Stimulated activated effector memory CD8-positive, alpha-beta T cell treated with anti-CD3 and anti-CD28 coated beads, Interleukin-12 subunit alpha, Interleukin-12 subunit beta, amount 100 ng/mL, for 72 hours (primary cell): Measurements from ENCODE around the gene LRRC4C.

ENCODE experiments used
- ATAC-seq: fragments of 150-1000 bp; cut with Tn5 transposase; 2 replicates; pipeline ENCODE4 v1.10.0; 2021
- DNase-seq, 2 donors: peaks; one replicate each; pipeline ENCODE4 v3.0.0; 2021 to 2022; ENCODE audit warnings: low spot score in 2 of 2
- H3K27ac Mint-ChIP-seq: one replicate; pipeline ENCODE4 v1.8.0; 2022; ENCODE audit warnings: mild to moderate bottlenecking, mixed read lengths
- H3K36me3 Mint-ChIP-seq: one replicate; pipeline ENCODE4 v1.8.0; 2022; ENCODE audit warnings: mild to moderate bottlenecking, mixed read lengths
- H3K4me1 Mint-ChIP-seq: one replicate; pipeline ENCODE4 v1.8.0; 2022; ENCODE audit warnings: mixed read lengths
- H3K4me3 Mint-ChIP-seq: one replicate; pipeline ENCODE4 v1.8.0; 2022; ENCODE audit warnings: mild to moderate bottlenecking, mixed read lengths
- H3K9me3 Mint-ChIP-seq: one replicate; pipeline ENCODE4 v1.8.0; 2022; ENCODE audit warnings: mixed read lengths

LRRC4C gene

DNA sequence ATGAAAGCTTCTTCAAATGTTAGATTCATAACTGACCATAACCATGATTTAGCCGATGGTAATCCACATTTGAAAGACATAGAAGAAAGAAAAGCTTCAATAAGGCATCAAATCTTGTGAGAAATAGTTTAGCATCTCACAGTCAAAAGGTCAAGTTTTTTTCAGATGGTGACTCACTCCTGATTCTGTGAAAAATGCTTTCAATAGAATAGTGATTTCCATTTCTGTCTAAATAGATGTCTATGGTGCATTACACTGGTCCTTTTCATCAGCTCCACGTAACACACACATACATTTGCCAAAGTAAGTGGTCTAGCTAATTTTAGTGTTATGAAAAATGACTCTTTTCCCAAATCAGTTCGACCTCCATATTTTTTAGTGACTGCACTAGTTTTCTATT is 139.2 kb downstream of the LRRC4C start:
- ATAC-seq = no peak
- Mint-ChIP-seq H3K4me1 (no peaks in the 10 kb centered on the region), H3K36me3 (no peaks in the 10 kb centered on the region), H3K27ac (no peak overlapping the region), H3K9me3 (peaks cover 8% of the 10 kb centered on the region), H3K4me3 (no peak overlapping the region)
- no peak for DNase-seq

DNA sequence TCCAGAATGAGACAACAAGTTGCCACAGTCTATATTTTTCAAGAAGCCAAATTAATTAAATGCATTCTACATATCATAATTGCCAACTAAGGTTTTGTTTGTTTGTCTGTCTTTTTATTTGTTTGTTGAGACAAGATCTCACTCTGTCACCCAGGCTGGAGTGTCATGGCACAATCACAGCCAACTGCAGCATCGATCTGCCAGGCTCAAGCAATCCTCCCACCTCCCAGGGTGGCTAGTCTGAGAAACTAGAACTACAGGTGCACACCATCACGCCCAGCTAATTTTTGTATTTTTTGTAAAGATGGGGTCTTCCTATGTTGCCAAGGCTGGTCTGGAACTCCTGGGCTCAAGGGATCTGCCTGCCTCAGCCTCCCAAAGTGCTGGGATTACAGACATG is 140.0 kb downstream of the LRRC4C start:
- Mint-ChIP-seq H3K9me3 (peaks cover 8% of the 10 kb centered on the region), H3K27ac (no peak overlapping the region), H3K4me1 (no peaks in the 10 kb centered on the region), H3K4me3 (no peak overlapping the region), H3K36me3 (no peaks in the 10 kb centered on the region)
- no peak for ATAC-seq
- DNase-seq = no peak

DNA sequence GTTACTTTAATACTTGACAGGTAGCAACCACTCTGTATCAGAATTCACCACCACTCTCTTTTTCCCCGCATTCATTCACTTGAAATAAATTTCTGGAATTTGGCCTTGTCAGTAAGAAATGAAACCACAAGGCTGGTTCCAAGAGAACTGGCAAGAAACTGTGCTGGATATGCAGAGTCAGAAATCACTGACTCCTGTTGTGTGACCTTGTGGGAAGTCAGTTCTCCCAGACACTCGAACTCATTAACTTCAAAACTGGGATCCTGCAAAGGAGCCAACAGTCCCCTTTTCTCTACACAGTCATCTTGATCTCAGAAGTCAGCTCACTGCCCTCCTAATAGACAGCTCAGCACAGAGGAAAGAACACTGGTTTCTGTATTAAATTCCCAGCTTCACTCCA is 142.7 kb downstream of the LRRC4C start:
- H3K27ac Mint-ChIP-seq = no peak overlapping the region
- ATAC-seq = no peak
- peaks cover 5% of the 10 kb centered on the region for H3K9me3 Mint-ChIP-seq
- DNase-seq = no peak
- H3K4me1 Mint-ChIP-seq = no peaks in the 10 kb centered on the region
- no peak overlapping the region for H3K4me3 Mint-ChIP-seq
- no peaks in the 10 kb centered on the region for H3K36me3 Mint-ChIP-seq

DNA sequence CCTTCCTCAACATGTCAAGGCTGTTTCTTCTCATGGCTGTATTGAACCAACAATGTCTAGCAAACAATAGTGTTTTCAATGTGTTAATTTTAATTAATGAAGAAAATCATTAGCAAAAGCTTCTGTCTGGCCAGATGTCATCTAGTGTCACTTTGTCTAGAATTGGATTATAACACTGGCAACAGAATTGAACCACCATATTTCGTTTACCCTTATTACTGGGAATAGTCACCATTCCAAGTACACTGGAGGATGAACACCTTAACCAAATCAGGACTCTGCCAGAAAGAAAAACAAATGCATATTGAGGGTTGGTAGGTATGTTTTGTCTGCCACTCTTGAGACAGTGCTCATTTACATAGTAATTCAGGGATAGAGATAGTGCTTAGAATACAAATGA is 146.2 kb downstream of the LRRC4C start:
- Mint-ChIP-seq H3K4me1 (no peaks in the 10 kb centered on the region), H3K27ac (no peak overlapping the region), H3K36me3 (no peaks in the 10 kb centered on the region), H3K4me3 (no peak overlapping the region), H3K9me3 (no peaks in the 10 kb centered on the region)
- ATAC-seq (no peak), DNase-seq (no peak)

DNA sequence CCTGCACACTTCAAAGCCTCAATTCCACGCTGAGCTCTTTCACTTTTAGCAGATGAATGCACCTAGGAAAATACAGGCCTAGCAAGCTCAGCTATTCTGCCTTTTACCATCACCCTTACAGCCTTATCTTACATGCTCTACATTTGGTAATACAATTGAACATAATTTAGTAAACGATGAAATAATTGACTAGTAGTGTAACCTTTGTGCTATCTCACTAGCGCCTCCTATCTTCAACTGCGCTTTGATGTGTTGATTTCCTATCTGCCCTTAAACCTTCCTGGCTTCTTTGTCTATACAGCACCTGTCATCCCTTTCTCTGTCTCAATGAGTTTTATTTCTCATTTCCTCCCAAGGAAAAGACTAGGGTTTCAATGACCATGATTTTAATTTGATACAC is 149.7 kb downstream of the LRRC4C start:
- no peak overlapping the region for H3K27ac Mint-ChIP-seq
- ATAC-seq (no peak), DNase-seq (no peak)
- peaks cover 6% of the 10 kb centered on the region for H3K9me3 Mint-ChIP-seq
- no peaks in the 10 kb centered on the region for H3K4me1 Mint-ChIP-seq
- no peaks in the 10 kb centered on the region for H3K36me3 Mint-ChIP-seq
- no peak overlapping the region for H3K4me3 Mint-ChIP-seq

DNA sequence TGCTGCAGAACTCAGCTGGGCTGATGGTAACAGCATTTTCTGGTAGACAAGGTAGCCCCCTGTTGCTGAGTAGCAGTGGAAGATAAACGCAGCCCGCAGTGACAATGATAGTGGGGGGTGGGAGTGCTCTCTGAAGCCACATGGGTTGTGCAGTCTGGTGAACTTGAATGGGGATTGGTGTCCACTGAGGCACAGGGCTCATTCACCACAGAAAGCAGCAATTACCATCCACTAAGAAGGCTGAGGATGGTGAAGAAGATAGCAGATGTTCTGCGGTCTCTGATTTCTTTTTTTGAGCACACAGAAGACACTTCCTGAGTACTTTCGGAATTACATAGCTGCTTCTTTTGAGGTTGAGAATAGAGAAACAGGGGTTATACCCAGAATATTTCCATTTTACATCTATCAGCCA is 150.3 kb downstream of the LRRC4C start:
- Mint-ChIP-seq H3K9me3 (peaks cover 6% of the 10 kb centered on the region), H3K4me1 (no peaks in the 10 kb centered on the region), H3K4me3 (no peak overlapping the region), H3K36me3 (no peaks in the 10 kb centered on the region), H3K27ac (no peak overlapping the region)
- DNase-seq = no peak
- no peak for ATAC-seq

DNA sequence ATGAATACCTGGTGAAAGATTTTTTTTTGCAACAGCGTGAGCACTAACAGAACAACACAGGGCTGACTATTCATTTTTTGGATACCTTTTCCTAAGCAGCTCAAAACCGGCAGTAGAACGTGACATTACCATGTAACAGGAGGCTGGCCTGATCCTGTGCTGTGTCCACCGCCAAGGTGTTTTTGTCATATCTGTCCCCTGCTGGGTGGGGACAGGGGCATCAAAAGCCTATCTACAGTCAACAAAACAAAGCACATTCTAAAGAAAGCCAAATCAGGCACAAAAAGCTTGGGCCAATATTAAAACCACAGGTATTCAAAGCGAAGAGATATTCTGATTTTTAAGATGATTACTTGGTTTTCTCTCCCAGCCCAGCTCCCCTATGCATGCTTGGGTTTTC is 151.2 kb downstream of the LRRC4C start:
- no peaks in the 10 kb centered on the region for H3K4me1 Mint-ChIP-seq
- DNase-seq (no peak), ATAC-seq (no peak)
- H3K36me3 Mint-ChIP-seq = no peaks in the 10 kb centered on the region
- no peak overlapping the region for H3K27ac Mint-ChIP-seq
- no peak overlapping the region for H3K4me3 Mint-ChIP-seq
- H3K9me3 Mint-ChIP-seq = peaks cover 6% of the 10 kb centered on the region

DNA sequence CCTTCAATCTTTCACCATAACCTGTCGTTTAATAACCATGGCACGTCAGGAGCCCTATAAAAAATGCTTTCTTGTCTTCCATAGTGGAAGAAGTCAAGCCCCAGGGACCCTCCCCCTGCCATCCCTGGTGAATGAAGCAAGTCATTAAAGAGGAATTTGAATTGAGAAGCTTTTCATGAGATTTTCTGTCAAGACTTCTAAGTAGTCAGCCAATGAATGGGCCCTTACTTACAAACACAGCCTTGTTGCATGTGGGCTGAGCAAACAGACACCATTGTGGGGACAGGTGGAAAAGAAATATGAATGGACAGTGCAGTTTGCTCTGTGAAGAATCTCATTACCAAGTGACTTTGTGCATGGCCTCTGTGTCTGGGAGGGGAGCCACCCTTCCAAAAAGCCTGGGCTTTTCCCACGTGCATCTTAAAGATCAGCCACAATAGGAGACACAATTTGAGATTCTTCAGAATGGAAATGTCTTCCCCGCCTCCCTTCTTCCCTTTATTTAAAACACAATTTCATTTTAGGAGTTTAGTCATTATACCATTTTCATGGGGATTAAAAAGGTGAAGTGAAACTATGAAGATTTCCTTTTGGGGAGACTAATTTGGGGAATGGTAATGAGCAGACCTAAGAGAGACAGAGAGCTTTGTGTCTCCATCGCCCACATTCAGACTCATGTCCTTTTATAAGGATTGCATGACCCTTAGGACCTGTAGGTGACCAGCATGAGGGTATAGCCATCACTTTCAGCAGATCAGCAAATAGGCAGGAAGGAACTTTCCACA is 152.0 kb downstream of the LRRC4C start:
- Mint-ChIP-seq H3K4me1 (no peaks in the 10 kb centered on the region), H3K4me3 (no peak overlapping the region), H3K9me3 (peaks cover 6% of the 10 kb centered on the region), H3K36me3 (no peaks in the 10 kb centered on the region), H3K27ac (no peak overlapping the region)
- ATAC-seq (no peak), DNase-seq (no peak)

DNA sequence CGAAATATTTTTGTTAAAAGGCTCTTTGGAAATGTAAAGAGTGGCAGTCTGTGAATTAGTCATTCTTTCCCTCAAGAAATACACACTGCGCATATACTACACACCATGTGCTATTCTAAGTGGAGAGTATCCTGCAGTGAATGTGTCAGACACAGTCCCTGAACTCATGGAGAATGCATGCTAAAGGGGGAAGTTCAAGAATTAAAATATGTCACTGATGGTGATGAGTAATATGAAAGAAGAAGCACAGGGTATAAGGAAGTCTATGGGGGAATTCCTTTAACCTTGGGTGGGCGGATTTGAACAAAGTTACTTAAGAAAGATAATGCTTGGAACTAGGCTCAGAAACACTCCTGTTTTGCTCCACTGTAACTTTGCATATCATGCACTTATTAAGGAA is 153.0 kb downstream of the LRRC4C start:
- no peaks in the 10 kb centered on the region for H3K36me3 Mint-ChIP-seq
- no peak overlapping the region for H3K4me3 Mint-ChIP-seq
- ATAC-seq = no peak
- no peak for DNase-seq
- peaks cover 10% of the 10 kb centered on the region for H3K9me3 Mint-ChIP-seq
- H3K27ac Mint-ChIP-seq = no peak overlapping the region
- H3K4me1 Mint-ChIP-seq = no peaks in the 10 kb centered on the region

DNA sequence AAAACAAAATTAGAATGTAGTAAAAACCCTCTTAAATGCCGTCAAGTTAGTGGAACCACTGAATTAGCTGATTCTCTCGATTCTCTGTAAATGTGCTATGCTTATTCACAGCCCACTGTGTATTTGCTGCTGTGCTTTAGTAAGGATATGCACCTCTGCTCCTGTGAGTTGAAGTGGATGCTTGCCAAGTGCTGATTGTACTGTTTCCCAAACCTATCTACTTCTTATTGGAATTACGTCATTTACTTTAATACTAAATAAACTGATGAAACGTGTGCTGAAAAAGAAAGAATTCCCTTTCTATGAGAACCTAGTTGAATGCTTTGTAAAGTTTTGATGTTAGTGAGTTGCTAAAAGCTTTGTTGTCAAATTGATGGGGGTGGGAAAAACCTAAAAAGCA is 158.4 kb downstream of the LRRC4C start:
- Mint-ChIP-seq H3K4me1 (no peaks in the 10 kb centered on the region), H3K4me3 (no peak overlapping the region), H3K27ac (no peak overlapping the region), H3K36me3 (no peaks in the 10 kb centered on the region), H3K9me3 (peaks cover 11% of the 10 kb centered on the region)
- DNase-seq (no peak), ATAC-seq (no peak)

DNA sequence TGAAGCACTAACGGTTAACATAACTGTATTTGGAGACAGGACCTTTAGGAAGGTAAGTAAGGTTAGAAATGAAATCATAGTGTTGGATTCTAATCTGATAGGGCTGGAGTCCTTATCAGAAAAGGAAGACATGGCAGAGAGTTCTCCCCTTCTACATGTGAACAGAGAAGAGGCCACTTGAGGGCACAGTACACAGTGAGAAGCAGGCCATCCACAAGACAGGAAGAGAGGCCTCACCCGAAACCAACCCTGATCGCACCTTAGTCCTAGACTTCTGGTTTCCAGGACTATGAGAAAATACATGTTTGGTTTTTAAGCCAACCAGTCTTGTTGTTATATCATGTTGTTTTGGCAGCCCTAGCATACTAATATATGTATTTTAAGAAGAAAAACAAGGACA is 170.0 kb downstream of the LRRC4C start:
- no peaks in the 10 kb centered on the region for H3K36me3 Mint-ChIP-seq
- H3K4me3 Mint-ChIP-seq = no peak overlapping the region

DNA sequence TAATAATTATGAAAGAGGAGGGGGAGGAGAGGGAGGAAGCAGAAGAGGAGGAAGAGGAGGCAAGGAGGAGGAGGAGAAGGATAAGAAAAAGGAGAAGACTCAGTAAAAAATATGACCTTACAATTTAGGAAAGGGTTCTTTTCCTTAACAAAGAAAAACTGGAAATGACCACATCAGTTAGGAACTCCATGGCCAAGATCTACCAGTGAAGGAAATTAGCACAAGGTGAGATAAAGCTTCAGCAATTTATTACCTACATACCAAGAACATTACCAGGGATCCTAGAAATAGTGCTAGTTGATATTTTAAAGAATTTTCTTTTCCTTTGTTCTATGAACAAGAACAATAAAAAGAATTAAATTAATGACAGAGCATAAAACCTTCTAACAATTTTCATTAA is 172.7 kb downstream of the LRRC4C start:
- ATAC-seq (no peak), DNase-seq (no peak)
- no peak overlapping the region for H3K4me3 Mint-ChIP-seq
- no peaks in the 10 kb centered on the region for H3K4me1 Mint-ChIP-seq
- H3K27ac Mint-ChIP-seq = no peak overlapping the region
- no peaks in the 10 kb centered on the region for H3K36me3 Mint-ChIP-seq
- H3K9me3 Mint-ChIP-seq = peaks cover 24% of the 10 kb centered on the region

More for the DNA sequence above, 170.0 kb downstream of the LRRC4C start:
- no peak for DNase-seq
- H3K27ac Mint-ChIP-seq = no peak overlapping the region
- H3K4me1 Mint-ChIP-seq = no peaks in the 10 kb centered on the region
- ATAC-seq = no peak
- peaks cover 22% of the 10 kb centered on the region for H3K9me3 Mint-ChIP-seq

DNA sequence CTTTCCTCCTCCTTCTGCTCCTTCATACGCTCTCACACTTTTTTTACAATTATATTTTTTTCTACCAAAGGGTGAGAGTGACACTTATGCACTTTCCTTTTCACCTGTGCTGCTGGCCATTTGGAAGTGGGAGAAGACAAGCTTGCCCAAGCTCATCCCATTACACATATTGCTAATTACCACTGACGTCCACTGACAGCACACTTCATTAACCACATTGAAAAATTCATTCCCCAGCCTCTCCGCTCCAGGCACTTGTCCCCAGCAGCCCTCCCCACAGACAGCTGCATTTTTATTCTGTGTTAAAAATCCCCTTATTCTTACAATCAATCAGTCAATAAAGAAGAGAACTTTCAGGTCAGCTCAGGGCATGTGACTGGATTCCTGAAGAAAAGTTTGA is 175.1 kb downstream of the LRRC4C start:
- Mint-ChIP-seq H3K4me1 (no peaks in the 10 kb centered on the region), H3K36me3 (no peaks in the 10 kb centered on the region), H3K9me3 (peaks cover 17% of the 10 kb centered on the region), H3K27ac (no peak overlapping the region), H3K4me3 (no peak overlapping the region)
- no peak for ATAC-seq
- DNase-seq = no peak

DNA sequence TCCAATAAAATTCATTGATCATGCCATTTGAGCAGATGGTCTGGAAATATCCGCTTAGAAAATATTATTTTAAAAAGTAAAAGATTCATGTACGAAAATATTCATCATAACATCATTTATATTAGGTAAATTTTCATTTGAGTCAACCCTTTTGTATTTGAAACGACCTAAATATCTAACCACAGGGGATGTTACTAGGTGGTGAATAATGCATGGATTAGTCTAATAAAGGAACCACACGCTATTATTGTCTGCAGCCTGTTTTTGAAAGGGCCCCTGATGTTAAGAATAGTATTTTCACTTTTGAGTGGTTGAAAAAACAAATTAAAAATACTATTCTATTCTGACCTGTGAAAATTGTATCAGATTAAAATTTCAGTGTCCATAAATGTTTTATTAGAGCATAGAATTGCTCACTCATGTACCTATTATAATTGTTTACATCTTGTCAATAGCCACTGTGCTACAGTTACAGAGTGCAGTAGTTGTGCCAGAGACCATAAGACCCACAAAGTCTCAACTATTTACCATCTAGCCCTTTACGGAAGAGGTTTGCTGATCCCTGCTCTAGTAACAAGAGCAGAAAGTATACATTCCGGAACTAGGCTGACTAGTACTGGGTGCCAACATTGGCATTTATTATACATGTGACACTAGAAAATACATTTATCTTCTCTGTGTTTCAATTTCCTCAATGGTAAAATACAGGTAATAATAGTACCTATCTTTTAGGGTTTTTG is 176.1 kb downstream of the LRRC4C start:
- Mint-ChIP-seq H3K9me3 (peaks cover 17% of the 10 kb centered on the region), H3K4me3 (no peak overlapping the region)

DNA sequence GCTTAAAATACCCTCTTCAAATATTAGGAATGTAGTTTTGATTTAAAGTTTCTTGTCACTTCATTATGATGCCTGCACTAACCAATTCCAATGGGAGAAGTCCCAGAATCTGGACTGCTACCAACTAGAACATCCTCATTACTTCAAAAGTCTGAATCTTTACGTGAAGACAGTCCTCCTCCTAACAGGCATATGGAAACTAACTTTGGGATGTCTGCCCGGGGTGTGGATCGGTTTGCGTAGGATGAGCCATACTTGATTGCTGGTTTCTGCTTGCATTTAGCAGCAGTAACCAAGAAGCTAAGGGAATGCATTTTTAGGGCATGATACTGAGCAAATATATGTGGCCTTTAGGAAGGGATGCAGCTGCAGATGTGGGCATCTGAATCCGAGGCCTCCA is 177.1 kb downstream of the LRRC4C start:
- ATAC-seq (no peak), DNase-seq (no peak)
- H3K9me3 Mint-ChIP-seq = peaks cover 16% of the 10 kb centered on the region
- no peaks in the 10 kb centered on the region for H3K36me3 Mint-ChIP-seq
- no peak overlapping the region for H3K4me3 Mint-ChIP-seq
- H3K4me1 Mint-ChIP-seq = no peaks in the 10 kb centered on the region
- H3K27ac Mint-ChIP-seq = no peak overlapping the region

More for the DNA sequence above, 176.1 kb downstream of the LRRC4C start:
- Mint-ChIP-seq H3K4me1 (no peaks in the 10 kb centered on the region), H3K27ac (no peak overlapping the region), H3K36me3 (no peaks in the 10 kb centered on the region)
- no peak for ATAC-seq
- DNase-seq = no peak

DNA sequence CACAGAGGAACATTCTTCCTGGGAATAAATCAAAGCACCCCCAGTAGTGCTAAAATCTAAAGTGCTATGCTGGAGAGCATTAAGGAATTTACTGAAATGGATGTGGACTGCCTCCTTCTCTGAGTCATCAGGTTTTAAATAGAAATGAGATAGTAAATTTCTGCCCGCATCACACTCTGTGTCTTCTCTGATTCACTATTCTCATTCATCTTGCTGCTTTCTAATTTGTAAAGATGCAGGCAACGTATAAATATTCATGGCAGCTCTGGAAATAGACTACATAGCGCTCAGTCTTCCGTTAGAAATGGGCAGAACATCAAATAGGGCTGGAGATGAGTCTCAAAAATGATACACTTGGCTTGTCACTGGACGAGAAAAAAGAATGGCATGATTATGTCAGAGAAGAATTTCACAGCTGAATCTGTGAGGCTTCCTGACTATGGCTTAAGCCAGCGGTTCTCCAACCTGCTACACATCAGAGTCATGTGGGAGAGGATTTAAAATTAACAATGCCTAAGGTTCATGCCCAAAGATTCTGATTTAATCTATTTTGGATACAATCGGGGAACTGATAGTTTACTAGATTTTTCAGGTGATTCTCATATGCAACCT is 178.2 kb downstream of the LRRC4C start:
- peaks cover 20% of the 10 kb centered on the region for H3K9me3 Mint-ChIP-seq
- ATAC-seq = no peak
- no peaks in the 10 kb centered on the region for H3K4me1 Mint-ChIP-seq
- H3K4me3 Mint-ChIP-seq = no peak overlapping the region
- no peak overlapping the region for H3K27ac Mint-ChIP-seq
- DNase-seq = no peak
- H3K36me3 Mint-ChIP-seq = no peaks in the 10 kb centered on the region
